Measurements from ENCODE around the gene DENND5B. TPM values are rescaled to one million over a fixed set of nuclear protein-coding genes. Genes with fewer than 3 reads are reported as not detected.

The DENND5B gene
- total RNA-seq, 1 donor from 2014 or later, result 17.5 TPM

- TF ChIP-seq, protein P1, sequence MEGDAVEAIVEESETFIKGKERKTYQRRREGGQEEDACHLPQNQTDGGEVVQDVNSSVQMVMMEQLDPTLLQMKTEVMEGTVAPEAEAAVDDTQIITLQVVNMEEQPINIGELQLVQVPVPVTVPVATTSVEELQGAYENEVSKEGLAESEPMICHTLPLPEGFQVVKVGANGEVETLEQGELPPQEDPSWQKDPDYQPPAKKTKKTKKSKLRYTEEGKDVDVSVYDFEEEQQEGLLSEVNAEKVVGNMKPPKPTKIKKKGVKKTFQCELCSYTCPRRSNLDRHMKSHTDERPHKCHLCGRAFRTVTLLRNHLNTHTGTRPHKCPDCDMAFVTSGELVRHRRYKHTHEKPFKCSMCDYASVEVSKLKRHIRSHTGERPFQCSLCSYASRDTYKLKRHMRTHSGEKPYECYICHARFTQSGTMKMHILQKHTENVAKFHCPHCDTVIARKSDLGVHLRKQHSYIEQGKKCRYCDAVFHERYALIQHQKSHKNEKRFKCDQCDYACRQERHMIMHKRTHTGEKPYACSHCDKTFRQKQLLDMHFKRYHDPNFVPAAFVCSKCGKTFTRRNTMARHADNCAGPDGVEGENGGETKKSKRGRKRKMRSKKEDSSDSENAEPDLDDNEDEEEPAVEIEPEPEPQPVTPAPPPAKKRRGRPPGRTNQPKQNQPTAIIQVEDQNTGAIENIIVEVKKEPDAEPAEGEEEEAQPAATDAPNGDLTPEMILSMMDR (conservative IDR thresholded peaks at IDR 0.05), result no peak
- Mint-ChIP-seq H3K9me3 (no peaks in the 10 kb centered on the region), H3K4me3 (peak overlapping the region; percentile 72), H3K36me3 (no peaks in the 10 kb centered on the region), H3K4me1 (ENCODE audit: unreplicated experiment) (peaks cover 18% of the 10 kb centered on the region), H3K27me3 (peaks cover 3% of the 10 kb centered on the region), H3K27ac (peak overlapping the region; percentile 87)
- DNase-seq (ENCODE audit: extremely low spot score, unreplicated experiment), result no peak
These were observed 228.0 kb downstream of the DENND5B start for GRCh38 chr12:31362759-31363415.

GRCh38 chr12:31362115-31362758, 228.7 kb downstream of the DENND5B start:
- Mint-ChIP-seq H3K4me1 (ENCODE audit: unreplicated experiment) (peaks cover 18% of the 10 kb centered on the region), H3K27me3 (peaks cover 3% of the 10 kb centered on the region), H3K36me3 (no peaks in the 10 kb centered on the region), H3K9me3 (no peaks in the 10 kb centered on the region), H3K4me3 (peak overlapping the region; percentile 72), H3K27ac (peak overlapping the region; percentile 87)
- no peak for DNase-seq (ENCODE audit: extremely low spot score, unreplicated experiment)
- TF ChIP-seq, protein P1 (conservative IDR thresholded peaks at IDR 0.05), result no peak

DNA sequence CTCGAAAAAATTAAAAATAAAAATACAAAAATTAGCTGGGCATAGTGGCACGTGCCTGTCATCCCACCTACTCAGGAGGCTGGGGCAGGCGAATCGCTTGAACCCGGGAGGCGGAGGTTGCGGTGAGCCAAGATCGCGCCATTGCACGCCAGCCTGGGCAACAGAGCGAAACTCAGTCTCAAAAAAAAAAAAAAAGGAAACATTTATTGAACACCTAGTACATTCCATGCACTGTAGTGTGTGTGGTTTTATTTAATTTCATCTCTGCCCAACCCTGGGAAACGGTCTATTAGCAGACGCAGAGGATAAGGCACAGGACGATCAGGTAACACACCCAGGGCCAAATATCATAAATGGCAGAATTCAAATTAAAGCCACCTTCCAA, 229.2 kb downstream of the DENND5B start:
- TF ChIP-seq, protein P1 (conservative IDR thresholded peaks at IDR 0.05), result no peak
- Mint-ChIP-seq H3K36me3 (no peaks in the 10 kb centered on the region), H3K27me3 (peaks cover 3% of the 10 kb centered on the region), H3K27ac (peak overlapping the region; percentile 87), H3K4me3 (peak overlapping the region; percentile 72), H3K9me3 (no peaks in the 10 kb centered on the region), H3K4me1 (ENCODE audit: unreplicated experiment) (peaks cover 18% of the 10 kb centered on the region)
- no peak for DNase-seq (ENCODE audit: extremely low spot score, unreplicated experiment)

DNA sequence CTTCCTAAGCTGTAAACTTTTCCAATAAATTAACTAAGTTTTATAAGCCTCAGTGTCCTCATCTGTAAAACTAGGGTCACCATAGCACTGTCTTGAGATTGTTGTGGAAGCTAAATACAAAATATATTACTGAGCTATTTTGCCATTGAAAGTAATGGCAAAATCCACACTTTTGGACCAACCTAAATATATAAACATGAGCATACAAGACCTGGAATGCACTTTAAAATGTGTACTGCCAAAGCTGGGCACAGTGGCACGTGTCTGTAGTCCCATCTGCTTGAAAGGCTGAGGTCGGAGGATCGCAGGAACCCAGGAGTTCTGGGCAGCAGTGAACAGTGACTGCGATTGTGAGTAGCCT, 235.2 kb downstream of the DENND5B start:
- no peak overlapping the region for H3K27ac Mint-ChIP-seq
- H3K9me3 Mint-ChIP-seq, result no peaks in the 10 kb centered on the region
- no peaks in the 10 kb centered on the region for H3K36me3 Mint-ChIP-seq
- no peak for DNase-seq (ENCODE audit: extremely low spot score, unreplicated experiment)
- peaks cover 13% of the 10 kb centered on the region for H3K4me1 Mint-ChIP-seq (ENCODE audit: unreplicated experiment)
- no peak overlapping the region for H3K4me3 Mint-ChIP-seq
- TF ChIP-seq, protein P1 (conservative IDR thresholded peaks at IDR 0.05), result no peak
- no peaks in the 10 kb centered on the region for H3K27me3 Mint-ChIP-seq

GRCh38 chr12:31353750-31354708, 236.9 kb downstream of the DENND5B start:
- TF ChIP-seq, protein P1 (conservative IDR thresholded peaks at IDR 0.05), result no peak
- peaks cover 13% of the 10 kb centered on the region for H3K4me1 Mint-ChIP-seq (ENCODE audit: unreplicated experiment)
- H3K36me3 Mint-ChIP-seq, result peaks cover 12% of the 10 kb centered on the region
- peak overlapping the region; percentile 3 for H3K4me3 Mint-ChIP-seq
- H3K27me3 Mint-ChIP-seq, result peaks cover 6% of the 10 kb centered on the region
- H3K27ac Mint-ChIP-seq, result peak overlapping the region; percentile 38
- H3K9me3 Mint-ChIP-seq, result peaks cover 12% of the 10 kb centered on the region
- DNase-seq (ENCODE audit: extremely low spot score, unreplicated experiment), result no peak
